GM19467 (cell line): Measurements from ENCODE around the gene RBP3.

Experiments used
- ATAC-seq: cut with Tn5 transposase; IDR thresholded peaks from one replicate; pipeline ENCODE4 v1.9.1; 2021; ENCODE audit warnings: mild to moderate bottlenecking, moderate library complexity; ENCODE audit not compliant: unreplicated experiment

RBP3 gene

DNA sequence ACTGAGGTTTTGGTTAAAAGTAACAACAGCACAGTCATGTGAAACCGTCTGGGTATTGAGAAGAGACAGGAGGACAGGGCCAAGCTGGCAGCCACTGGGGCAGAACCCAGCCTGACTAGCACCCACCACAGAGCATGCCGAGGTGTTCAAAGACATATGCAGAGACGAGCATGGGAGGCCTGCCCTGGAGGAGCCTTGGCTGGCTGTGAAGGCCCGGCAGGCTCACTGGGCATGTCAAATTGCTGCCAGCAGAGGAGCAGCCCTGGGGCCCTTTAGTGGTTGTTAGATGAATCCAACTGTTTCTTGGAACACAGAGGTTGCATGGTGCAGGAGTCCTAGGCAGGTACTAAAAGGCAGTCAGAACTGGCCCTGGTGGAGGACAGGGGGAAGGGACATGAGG, 30.9 kb upstream of the RBP3 start:
- ATAC-seq = no peak

DNA sequence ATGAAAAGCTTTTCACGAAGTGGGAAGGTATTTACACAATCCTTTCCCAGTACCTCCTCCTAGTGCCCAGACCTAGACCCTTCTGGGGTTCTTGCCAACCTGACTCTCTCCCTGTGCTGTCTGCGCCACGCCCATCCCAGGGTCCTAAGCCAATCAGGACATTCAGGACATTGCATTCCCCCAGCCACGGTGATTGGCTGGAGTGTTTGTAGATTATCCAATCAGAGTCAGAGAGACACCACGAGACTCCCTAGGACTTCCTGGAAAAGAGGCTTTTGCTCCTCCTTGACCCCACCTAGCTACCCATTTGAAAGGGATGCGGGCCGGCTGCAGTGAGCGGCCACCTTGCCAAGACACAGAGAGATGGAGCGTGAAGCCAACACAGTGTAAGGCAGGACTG, 29.5 kb upstream of the RBP3 start:
- no peak for ATAC-seq

DNA sequence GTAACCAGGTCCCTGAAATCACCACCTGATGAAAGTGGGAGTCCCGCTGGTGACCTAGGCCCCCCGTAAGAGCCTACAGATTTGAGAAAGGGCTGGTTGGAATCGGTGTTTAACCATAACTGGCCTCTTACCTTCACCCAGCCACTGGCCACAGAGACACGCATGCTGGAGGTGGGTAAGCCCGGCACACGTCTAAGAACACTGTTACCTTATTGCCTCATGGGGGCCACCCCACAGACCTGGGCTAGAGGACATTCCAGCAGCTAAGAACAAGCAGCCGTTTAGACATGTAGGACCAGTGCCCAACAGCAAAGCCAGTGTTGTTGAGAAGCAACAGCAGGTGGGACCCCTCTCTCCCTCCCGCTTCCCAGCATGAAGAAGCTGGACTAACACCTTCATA, 28.4 kb upstream of the RBP3 start:
- no peak for ATAC-seq

DNA sequence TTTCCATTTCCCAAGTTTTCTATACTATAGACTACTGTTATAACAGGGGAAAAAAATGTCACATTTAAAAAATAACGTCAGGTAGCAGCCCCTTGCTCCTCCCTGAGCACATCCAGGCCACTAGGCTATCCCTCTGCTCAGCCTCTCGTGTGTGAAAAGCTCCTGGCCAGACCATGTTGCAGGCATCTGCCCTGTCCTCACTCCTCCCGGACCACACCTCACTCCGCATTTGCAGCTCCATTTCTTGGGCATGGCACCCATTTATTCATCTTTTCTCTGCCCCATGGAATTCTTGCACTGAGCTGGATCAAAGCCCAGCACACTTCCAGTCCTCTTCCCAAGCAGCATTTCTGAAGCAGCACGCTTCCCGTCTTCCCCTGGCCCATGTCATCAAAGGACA, 27.4 kb upstream of the RBP3 start:
- no peak for ATAC-seq

DNA sequence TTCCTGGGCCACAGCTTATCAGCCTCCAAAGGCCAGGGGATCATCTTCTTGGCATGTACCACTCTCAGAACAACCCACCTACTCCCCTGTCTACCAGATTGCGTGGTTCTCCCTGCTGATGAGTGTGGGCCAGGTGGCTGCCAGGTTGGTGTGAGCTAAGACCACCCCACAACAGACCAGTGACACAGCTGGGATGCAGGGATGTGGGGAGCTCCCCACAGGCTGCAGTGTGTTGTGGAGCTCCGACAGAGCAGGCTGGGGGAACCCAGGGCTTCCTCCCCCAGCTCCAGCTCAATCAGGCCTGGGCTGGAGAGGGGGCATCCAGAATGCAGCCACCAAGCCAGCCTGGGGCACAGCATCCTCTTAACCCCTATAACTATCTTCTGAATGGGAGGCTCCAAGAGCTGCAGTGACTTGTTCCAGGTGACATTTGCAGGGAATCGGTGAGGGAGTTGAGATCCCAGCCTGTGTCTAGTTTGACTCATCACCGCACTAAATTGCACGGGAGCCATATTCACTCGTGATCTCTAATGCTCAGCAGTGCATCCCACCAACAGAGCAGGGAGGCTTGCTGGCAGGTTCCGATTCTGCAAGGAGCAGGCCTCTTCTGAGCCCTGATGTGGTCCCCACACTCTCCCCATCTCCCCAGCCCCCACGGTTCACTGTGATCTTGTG, 26.5 kb upstream of the RBP3 start:
- ATAC-seq = no peak

DNA sequence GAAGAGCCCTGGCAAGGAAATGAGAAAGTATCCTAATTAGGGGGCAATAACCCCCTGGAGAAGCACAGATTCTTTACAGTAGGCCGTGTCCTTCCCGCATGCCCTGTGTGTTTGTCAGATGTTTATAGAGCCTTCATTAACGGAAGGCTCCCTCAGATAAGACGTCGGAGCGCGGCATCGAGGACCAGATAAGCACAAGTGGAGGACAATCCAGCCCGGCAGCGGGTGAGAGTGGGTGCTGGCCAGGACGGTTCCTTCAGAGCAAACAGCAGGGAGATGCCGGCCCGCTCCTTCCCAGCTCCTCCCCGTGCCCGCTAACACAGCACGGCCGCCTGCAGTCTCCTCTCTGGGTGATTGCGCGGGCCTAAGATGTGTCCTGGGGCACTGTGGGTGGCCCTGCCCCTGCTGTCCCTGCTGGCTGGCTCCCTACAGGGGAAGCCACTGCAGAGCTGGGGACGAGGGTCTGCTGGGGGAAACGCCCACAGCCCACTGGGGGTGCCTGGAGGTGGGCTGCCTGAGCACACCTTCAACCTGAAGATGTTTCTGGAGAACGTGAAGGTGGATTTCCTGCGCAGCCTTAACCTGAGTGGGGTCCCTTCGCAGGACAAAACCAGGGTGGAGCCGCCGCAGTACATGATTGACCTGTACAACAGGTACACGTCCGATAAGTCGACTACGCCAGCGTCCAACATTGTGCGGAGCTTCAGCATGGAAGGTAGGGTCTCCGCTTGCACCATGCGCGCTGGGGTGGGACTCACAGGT, 25.7 kb upstream of the RBP3 start, which contains the start of gene GDF2:
TSS of gene GDF2 (plus strand) at position 155 of the 762 bp plus-strand sequence. CDS start at position 370, 215 bp downstream.
- ATAC-seq = no peak

DNA sequence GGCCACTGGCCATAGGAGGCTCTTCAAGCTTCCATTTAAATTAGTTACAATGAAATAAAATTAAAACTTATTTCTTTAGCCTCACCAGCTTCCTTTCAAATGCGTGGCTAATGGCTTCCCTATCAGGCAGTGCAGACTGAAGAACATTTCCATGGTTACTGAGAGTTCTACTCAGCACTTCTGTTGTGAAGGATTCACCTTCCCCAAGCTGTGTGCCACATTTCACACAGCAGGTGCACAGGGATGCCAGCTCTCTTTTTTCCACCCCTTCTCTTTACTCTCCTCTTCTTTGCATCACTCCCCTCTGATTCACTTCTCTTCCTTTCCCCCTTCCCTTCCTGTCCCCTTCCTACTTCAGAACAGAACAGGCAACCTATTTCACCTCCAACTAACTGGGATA, 25.1 kb upstream of the RBP3 start:
- no peak for ATAC-seq

DNA sequence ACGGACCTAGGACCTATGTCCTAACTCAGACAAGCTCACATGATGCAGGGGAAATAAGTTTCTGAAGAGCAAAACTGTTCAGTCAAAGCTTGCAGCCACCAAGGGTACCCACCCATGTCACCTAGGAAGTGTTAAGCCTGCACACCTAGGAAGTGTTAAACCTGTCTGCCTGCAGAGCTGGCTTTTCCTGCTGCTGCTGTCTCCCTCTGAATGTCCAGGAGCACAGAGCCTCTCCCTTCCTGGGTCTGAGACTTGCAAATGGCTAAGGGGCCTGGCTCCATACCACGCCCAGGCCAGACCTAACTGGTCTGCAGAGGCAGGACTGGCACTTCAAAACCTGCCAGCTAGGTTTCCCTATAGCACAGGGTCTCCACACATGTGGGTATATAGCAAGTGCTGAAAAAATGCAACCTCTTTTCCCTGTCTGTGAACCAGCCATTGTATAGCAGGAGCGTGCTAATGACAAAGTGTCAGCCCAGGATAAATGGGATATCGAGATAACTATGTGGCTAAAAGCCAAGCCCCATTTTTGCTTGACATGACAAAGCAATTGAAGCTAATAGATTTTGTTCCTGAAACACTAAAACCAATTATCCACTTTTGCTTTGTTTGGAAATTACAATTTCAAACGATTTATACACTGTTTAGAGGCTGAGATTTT, 24.4 kb upstream of the RBP3 start:
- ATAC-seq = no peak

DNA sequence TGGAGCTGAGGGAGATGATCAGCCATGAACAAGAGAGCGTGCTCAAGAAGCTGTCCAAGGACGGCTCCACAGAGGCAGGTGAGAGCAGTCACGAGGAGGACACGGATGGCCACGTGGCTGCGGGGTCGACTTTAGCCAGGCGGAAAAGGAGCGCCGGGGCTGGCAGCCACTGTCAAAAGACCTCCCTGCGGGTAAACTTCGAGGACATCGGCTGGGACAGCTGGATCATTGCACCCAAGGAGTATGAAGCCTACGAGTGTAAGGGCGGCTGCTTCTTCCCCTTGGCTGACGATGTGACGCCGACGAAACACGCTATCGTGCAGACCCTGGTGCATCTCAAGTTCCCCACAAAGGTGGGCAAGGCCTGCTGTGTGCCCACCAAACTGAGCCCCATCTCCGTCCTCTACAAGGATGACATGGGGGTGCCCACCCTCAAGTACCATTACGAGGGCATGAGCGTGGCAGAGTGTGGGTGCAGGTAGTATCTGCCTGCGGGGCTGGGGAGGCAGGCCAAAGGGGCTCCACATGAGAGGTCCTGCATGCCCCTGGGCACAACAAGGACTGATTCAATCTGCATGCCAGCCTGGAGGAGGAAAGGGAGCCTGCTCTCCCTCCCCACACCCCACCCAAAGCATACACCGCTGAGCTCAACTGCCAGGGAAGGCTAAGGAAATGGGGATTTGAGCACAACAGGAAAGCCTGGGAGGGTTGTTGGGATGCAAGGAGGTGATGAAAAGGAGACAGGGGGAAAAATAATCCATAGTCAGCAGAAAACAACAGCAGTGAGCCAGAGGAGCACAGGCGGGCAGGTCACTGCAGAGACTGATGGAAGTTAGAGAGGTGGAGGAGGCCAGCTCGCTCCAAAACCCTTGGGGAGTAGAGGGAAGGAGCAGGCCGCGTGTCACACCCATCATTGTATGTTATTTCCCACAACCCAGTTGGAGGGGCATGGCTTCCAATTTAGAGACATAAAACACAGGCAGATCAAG, 22.6 kb upstream of the RBP3 start:
- no peak for ATAC-seq

DNA sequence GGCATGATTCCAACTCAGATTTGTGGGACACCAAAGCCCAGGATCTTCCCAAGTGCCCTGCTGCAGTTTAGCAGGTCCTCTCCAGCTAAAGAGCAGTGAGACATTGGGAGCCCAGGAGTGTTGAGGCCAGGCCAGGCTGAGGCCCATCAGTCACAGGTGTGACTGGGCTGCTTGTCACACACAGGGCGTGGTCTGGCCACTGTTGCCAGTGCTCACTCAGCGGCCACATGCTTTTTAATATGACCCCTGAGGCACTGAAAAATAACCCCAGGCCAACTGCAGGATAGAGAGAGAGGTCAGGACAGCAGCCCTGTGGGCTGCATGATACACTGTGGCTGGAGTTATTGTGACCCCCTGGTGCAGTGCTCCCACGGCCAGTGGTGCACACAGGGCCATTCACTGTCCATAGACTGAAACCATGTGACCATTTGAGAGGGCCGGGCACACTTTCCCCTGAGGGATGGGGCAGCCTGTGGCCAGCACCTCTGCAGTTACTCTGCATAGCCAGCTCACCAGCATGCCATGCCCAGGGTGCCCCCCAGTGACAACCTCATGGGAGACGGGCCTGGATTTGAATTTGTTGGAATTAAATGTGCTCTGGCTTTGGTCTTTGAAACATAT, 21.7 kb upstream of the RBP3 start:
- no peak for ATAC-seq

DNA sequence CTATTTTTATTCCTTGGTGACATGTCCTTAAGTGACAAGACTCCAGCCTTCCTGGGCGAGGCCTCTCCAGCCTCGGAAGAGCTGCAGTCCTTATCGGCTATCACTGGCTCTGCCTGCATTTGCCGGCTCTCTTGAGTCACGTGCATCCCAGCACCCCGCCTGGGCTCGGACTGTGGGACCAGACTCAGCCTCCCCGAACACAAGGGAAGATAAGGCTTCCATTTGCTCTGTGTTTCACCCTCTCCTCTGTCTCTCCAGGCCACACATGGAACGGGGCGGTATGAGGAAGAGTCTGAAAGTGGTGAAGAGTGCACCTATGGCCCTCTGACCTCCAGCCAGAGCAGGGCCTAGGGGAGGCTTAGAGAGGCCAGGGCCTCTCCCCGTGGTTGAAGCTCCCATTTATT, 21.2 kb upstream of the RBP3 start:
- ATAC-seq = no peak

DNA sequence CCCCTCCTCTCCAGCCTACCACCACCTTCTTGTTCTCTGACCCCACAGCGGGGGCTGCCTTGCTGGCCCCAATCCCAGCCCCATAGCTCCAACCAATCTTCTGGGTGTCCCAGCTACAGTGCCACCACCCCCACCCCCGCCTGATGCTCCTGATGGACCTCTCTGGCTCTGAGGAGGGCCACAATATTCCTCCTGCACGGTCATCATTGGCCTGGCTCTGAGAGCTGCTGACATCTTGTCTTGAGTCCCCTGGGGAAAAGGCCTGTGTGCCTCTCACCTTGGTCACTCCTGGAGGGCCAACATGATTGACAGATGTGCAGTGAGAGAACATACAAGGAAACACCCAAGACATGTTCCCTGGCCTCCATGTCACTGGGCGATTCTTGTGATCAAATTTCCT, 18.3 kb upstream of the RBP3 start:
- ATAC-seq = no peak

DNA sequence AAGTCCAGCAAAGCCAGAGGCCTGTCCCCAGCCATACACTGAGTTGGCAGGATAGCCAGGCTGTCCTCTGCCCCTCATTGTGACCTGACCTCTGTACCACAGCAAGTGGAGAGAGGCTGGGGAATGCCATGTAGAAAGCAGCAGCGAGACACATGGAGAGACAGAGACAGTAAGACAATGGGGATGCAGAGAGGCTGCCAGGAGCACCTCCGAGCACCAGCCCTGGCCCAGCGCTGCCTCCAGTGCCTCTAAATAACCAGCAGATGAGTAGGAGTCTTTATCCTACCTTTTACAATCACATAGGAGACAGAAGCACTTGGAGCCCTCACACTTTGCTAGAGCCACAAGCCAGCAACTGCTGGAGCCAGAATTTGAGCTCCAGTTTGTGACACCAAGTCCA, 17.8 kb upstream of the RBP3 start:
- no peak for ATAC-seq

DNA sequence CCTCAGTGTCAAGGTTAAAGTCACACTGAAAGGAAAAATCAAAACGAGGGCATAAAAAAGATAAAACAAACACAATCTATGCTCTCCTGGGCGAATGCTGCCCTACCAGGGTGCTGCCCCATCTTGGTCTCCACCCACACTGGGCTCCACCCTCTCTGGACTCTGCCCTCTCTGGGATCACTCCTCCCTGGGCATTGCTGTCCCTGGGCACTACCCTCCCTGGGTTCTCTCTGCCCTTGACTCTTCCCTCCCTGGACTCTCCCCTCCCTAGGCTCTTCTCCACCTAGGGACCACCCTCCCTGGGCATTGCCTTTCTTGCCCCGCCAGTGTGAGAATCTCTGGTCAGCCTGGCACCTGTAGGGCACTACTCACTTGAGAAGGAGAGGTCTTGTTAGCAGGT, 17.4 kb upstream of the RBP3 start:
- no peak for ATAC-seq

DNA sequence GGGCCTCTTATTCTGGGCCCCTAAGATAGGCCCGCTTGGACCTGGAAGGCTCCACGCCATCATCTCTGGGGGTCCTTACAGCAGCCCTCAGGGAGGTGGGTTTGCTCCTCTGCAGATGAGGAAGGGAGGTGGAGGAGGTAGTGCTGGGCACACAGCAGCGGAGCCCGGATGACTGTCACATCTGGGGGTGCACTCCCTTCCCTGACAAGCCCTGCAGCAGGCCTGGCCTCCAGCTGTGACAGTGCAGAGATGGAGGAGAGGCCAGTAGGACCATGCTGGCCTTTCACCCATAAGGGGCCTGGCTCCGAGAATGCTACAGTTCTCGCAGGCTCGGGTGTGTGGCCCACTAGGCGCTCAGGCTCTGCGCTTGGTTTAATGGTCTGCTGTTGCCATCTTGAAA, 16.7 kb upstream of the RBP3 start:
- no peak for ATAC-seq

DNA sequence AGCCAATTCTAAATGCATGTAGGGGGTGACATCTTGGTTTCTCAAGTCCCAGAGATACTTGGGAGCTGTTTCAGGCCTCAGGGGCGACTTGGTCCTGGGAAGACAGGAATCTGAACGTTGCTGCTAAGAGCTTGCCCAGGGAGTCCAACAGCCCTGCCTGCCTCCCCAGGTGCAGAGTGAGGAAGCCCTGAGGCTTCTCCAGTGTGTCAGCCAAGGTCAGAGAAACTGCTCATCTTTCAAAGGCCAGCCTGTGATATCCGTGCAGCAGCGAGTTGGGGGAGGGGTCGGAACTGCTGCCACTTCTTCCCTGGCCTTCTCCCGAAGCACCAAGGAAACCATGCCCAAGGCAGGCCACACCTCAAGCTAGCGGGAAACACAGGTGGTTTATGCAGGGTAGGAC, 16.2 kb upstream of the RBP3 start:
- no peak for ATAC-seq

DNA sequence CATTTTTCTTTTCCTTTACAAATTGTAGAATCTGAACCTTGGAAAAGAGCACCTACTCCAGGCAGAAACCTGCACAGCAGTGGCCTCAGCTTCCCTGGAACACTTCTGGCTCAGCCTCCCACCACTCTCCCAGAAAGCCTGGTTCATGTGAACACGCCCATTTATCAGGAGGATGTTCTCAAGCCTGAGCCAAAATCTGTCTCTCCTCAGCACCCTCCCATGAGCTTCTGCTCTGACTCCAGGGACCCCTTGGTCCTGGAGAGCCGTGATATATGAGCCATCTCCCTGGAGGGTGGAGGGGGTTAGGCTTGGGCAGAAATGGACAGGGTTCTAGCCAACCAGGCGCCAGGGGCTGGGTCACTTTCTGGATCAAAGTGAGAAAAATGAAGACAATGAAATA, 15.8 kb upstream of the RBP3 start:
- ATAC-seq = no peak

DNA sequence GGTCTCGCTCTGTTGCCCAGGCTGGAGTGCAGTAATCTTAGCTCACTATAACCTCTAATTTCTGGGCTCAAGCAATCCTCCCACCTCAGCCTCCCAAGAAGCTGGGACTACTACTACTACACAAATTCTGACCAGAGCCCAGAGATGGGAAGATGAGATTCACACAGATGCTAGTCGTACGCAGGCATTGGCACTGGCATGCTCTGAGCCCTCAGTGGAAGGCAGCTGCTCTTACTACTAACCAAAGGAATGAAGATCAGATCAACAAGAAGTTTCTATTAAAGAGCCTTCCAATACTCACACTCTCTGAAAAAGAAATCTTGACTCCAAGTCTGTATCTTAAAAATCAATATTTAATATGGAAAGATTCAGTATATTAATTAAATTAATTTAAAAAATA, 15.2 kb upstream of the RBP3 start:
- no peak for ATAC-seq

DNA sequence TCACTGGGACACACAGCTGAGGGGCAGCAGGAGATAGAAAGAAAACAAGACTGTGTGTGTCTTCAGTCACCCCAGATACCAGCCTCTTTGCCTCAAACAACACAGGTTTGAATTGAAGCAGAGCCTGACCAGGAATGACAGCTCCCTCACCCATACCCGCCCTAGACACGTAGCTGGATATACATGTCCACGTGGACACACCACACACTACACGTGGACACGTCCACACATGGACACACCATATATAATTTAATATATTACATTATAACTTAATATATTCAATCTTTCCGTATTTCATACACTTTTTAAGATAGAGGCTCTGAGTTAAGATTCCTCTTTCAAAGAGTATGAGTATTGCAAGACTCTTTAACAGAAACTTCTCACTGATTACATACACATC, 14.6 kb upstream of the RBP3 start:
- no peak for ATAC-seq

DNA sequence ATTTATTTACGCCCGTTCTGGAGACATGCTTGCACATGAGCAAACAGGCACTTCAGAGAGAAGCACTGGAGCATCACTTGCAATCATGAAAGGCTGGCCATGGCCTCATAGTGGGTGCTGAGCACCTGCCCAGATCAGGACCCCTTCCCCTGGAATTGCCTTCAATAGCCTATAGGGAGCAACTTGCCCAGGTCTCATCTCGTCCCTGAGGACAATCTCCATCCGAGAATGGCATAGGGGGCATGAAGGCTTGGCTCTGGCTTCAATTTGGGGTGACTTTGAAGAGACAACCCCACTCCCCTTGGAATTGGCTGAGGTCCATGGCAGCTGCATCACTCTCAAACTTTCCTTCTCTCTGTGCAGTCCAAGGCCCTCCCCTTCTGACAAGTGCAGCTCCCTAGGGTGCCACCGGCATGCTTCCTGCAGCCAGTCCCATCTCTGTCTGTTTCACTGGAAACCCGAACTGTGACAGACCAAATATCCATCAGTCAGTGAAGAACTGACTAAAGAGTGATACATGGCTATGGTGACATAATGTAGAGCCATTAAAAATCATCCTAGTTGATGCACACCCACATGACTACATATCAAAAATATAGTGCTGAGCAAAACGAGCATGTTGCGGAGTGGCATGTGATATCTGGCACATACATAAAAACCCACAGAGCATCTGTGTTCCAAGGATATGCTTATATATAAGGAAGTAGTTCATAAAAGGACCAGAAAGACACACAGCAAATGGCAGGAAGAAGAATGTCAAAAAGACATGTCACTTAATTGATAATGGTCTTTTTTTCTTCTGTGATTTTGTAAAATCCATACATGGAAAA, 13.5 kb upstream of the RBP3 start:
- ATAC-seq = no peak
